ENCODE measurements around the gene FAM111B. TPM values are rescaled to one million over a fixed set of nuclear protein-coding genes. Genes with fewer than 3 reads are reported as not detected.

The FAM111B gene
- total RNA-seq, 2 donors from 2014 or later: 26.7 to 33.0 TPM

Other genes with a start within 250 kb of the FAM111B start
- not detected for gene GLYATL1, start 167.7 kb upstream of the FAM111B start, total RNA-seq
- gene GLYATL1B, start 20.9 kb upstream of the FAM111B start, total RNA-seq: not detected
- 10 to 100 TPM; 69.7 to 79.6 TPM for gene FAM111A, start 35.6 kb downstream of the FAM111B start, total RNA-seq
- under 1 TPM; 0.17 to 0.33 TPM for gene DTX4, start 64.9 kb downstream of the FAM111B start, total RNA-seq
- gene MPEG1, start 105.7 kb downstream of the FAM111B start, total RNA-seq: under 1 TPM in 1 of 2 donors, not detected in 1; 0.11 TPM

All from natural killer cell treated with Interleukin-12 subunit alpha and Interleukin-12 subunit beta and Interleukin-15 and Interleukin-18, amount 100 ng/mL, for 72 hours (primary cell).